GM12892 (cell line): ENCODE data around the gene EPS8L3.
"Not testable (repeated sequence)": the region's sequence is repeated elsewhere in the genome, so short reads cannot be mapped to it uniquely, and the experiment has no call there.

ENCODE experiments used
- DNase-seq: peaks from one replicate; pipeline ENCODE4 v3.0.0; 2011; ENCODE audit not compliant: insufficient read length
- FAIRE-seq: peaks from 2 replicates; lab custom pipeline; 2011; peaks lifted over from hg19 to GRCh38; lab: Jason Lieb, UNC
- POLR2A ChIP-seq: IDR thresholded peaks from 2 replicates; pipeline ENCODE4 v1.6.1; 2011; ENCODE audit warnings: low read depth, low read length, control low read depth
- POLR2AphosphoS5 ChIP-seq: IDR thresholded peaks from 2 replicates; pipeline ENCODE4 v1.6.1; 2011; ENCODE audit warnings: low read depth, low read length, control low read depth
- TAF1 ChIP-seq: IDR thresholded peaks from 2 replicates; pipeline ENCODE4 v1.6.1; 2011; ENCODE audit warnings: low read depth, mild to moderate bottlenecking, control low read depth, low read length, borderline replicate concordance

Gene EPS8L3

GRCh38 chr1:109721971-109722370 is 41.8 kb downstream of the EPS8L3 start:
- no peak for FAIRE-seq
- TF ChIP-seq POLR2AphosphoS5 (no peak), TAF1 (no peak), POLR2A (no peak)
- no peak for DNase-seq

GRCh38 chr1:109721042-109721441 is 42.7 kb downstream of the EPS8L3 start:
- TF ChIP-seq TAF1 (no peak), POLR2AphosphoS5 (no peak)
- FAIRE-seq (no peak), DNase-seq (no peak)

DNA sequence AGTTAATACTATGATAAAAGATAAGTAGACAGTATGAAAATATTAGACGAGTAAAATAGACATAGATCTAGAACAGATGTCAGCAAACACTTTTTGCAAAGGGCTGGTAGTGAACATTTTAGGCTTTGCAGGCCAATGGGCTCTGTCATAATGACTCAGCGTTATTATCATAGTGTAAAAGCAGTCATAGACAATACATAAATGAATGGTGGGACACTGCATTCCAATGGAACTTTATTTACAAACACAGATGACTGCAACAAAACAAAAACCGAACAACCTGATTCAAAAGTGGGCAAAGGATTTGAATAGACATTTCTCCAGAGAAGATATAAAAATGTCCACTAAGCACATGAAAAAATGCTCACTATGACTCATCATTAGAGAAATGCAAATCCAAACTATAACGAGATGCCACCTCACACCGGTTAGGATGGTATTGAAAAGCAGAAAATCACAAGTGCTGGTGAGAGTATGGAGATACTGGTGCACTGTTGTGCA is 44.3 kb downstream of the EPS8L3 start:
- FAIRE-seq, result no peak
- no peak for DNase-seq
- TF ChIP-seq POLR2AphosphoS5 (no peak), POLR2A (no peak), TAF1 (no peak)

- DNase-seq, result no peak
- no peak for TF ChIP-seq TAF1
- TF ChIP-seq POLR2AphosphoS5, result no peak
- no peak for TF ChIP-seq POLR2A
- FAIRE-seq, result no peak
Observed at GRCh38 chr1:109718495-109718894, 45.2 kb downstream of the EPS8L3 start.

DNA sequence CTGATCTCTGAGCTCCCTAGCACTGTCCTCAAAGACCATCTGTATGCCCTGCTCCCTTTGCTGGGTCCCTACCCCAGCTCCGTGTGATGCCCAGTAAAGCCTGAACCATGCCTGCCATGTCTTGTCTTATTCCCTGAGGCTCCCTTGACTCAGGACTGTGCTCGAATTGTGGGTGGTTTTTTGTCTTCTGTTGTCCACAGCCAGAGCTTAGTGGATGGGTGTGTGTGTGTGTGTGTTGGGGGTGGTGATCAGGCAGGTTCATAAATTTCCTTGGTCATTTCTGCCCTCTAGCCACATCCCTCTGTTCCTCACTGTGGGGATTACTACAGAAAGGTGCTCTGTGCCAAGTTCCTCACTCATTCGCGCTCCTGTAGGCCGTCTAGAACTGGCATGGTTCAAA is 46.0 kb downstream of the EPS8L3 start:
- TF ChIP-seq POLR2A, result no peak
- no peak for TF ChIP-seq TAF1
- no peak for TF ChIP-seq POLR2AphosphoS5

GRCh38 chr1:109716570-109717090 is 47.1 kb downstream of the EPS8L3 start:
- no peak for TF ChIP-seq POLR2AphosphoS5
- no peak for TF ChIP-seq POLR2A
- TF ChIP-seq TAF1, result no peak
- no peak for FAIRE-seq

More for the DNA sequence above, 46.0 kb downstream of the EPS8L3 start:
- no peak for FAIRE-seq
- DNase-seq, result no peak

DNA sequence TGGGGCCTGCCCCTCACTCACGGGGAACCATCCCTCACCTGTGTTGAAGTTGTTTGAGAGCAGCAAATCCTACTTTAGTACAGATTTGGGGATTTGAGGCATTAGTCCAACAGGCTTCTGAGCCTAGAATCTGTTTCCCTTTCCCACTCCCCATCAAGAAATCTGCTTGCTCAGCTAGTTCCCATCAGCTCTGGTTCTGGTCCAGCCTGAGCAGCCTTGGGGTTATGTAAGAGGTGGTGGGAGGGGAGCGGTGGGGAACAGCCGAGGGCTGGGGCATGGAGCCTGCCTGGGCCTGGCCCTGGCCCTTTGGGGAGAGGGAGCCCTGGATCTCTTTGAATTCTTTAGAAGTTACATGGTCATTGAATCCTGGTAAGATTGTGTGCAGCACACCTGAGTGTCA is 47.6 kb downstream of the EPS8L3 start:
- DNase-seq (no peak), FAIRE-seq (no peak)
- no peak for TF ChIP-seq POLR2A
- no peak for TF ChIP-seq TAF1
- TF ChIP-seq POLR2AphosphoS5, result no peak

More at GRCh38 chr1:109716570-109717090, 47.1 kb downstream of the EPS8L3 start:
- no peak for DNase-seq

GRCh38 chr1:109714661-109715372 is 48.9 kb downstream of the EPS8L3 start:
- DNase-seq, result no peak
- no peak for FAIRE-seq
- TF ChIP-seq TAF1, result no peak
- TF ChIP-seq POLR2AphosphoS5, result no peak
- TF ChIP-seq POLR2A, result no peak

DNA sequence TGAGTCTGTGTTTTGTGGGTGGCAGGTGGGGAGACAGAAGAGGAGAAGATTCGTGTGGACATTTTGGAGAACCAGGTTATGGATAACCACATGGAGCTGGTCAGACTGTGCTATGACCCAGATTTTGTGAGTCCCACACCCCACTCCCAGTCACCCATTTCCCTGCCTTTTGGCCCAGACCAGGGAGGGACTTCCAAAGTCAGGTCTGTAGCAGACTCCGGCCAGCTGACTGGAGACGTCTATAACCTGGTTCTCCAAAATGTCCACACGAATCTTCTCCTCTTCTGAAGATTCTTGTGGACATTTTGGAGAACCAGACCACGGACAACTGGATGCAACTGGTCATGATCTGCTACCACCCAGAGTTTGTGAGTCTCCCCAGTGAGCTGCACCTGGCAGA is 50.1 kb downstream of the EPS8L3 start:
- FAIRE-seq (no peak), DNase-seq (no peak)
- no peak for TF ChIP-seq TAF1
- no peak for TF ChIP-seq POLR2AphosphoS5
- TF ChIP-seq POLR2A, result no peak

DNA sequence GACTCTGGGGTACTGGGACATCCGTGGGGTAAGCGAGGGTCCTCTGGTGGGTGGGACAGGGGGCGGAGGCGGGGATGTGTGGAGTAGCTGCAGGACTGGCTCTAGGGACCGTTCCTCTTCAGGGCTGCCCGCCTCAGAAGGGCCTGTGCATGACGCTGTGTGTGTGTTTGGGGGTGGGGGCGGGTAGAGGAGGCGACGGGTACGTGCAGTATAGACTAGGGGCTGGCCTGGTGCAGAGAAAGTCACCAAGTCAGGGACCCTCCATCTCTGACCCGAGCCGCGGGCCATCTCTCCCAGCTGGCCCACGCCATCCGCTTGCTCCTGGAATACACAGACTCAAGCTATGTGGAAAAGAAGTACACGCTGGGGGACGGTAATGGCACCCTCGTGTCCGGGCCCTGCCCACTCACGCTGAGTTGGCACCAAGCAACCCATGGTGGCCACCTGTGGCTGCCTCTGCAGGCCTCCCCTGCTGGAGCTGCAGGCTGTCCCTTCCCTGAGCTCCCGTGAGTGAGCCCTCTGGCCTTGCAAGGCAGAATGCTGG is 51.3 kb downstream of the EPS8L3 start:
- DNase-seq (no peak), FAIRE-seq (no peak)
- TF ChIP-seq TAF1, result no peak
- no peak for TF ChIP-seq POLR2A
- TF ChIP-seq POLR2AphosphoS5, result no peak

DNA sequence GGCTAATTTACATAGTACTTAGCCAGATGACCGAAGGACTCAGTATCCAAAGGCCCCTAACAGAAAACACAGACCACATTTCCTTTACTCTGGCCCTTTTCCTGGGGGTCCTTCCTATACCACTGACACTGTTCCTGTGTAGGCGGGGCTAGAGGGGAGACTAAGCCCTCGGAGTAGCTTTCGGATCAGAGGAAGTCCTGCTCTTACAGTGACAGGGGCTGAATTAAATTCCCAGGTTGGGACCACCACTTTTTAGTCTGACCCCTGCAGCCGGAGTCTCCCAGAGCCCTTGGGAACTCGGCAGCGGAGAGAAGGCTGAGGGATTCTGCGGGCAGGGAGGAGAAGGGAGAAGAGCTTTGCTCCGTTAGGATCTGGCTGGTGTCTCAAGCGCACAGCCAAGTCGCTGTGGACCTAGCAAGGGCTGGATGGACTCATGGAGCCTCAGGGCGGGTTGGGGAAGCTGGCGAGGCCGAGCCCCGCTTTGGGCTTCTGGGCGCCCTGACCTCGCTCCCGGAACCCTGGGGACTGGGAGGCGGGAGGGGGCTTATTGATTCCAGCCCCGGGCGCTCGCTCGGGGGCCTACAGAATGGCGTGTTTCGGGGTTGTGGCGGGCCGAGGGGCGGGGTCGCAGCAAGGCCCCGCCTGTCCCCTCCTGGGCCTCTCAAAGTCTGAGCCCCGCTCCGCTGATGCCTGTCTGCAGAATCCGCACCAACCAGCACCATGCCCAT is 52.0 kb downstream of the EPS8L3 start, which contains the start of gene GSTM5:
GSTM5 (plus strand) TSS at position 659 of the 728 bp plus-strand sequence; CDS start at position 721, 62 bp downstream.
- not testable (repeated sequence) for FAIRE-seq, DNase-seq

DNA sequence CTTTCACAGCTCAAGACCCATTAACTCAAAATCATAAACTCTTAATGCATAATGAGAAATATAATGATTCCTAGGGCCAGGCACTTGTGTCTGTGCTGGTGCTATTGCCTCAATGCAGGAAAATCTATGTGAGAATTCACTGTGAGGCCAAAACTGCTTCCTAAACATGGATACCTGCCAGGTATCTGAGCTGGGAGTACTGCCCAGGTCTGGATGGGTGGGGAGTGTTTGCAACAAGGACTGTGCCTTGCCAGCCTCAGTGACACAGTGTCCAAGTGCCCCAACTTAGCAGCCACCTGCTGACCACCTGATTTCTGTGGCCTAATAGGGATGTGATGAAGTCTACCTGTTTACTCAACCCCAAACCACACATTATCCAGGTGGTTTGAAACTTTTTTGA is 53.9 kb downstream of the EPS8L3 start:
- FAIRE-seq, result not testable (repeated sequence)

GRCh38 chr1:109708949-109709348 is 54.8 kb downstream of the EPS8L3 start:
- DNase-seq, FAIRE-seq: not testable (repeated sequence)

More for the DNA sequence above, 53.9 kb downstream of the EPS8L3 start:
- not testable (repeated sequence) for DNase-seq

- DNase-seq (no peak), FAIRE-seq (no peak)
- TF ChIP-seq POLR2A (no peak), POLR2AphosphoS5 (no peak), TAF1 (no peak)
Observed at GRCh38 chr1:109705411-109705810, 58.3 kb downstream of the EPS8L3 start.
